ENCODE results near the gene PCSK7.
"Not testable (repeated sequence)": the region's sequence is repeated elsewhere in the genome, so short reads cannot be mapped to it uniquely, and the experiment has no call there.

- TF ChIP-seq CTCF (optimal IDR thresholded peaks at IDR 0.05 in 1 of 3, IDR thresholded peaks at IDR 0.05 in 1 of 3, conservative IDR thresholded peaks at IDR 0.05 in 1 of 3; ENCODE audit: extremely low read depth in 1 of 3, insufficient read depth in 2 of 3, low read length in 3 of 3); EZH2 (IDR thresholded peaks at IDR 0.05; ENCODE audit: low read length): not testable (repeated sequence)
Observed at GRCh38 chr11:117206111-117206510, 25.8 kb downstream of the PCSK7 start.

Measured in keratinocyte (primary cell).